Measurements from ENCODE around the gene TVP23A.
"Not testable (repeated sequence)": the region's sequence is repeated elsewhere in the genome, so short reads cannot be mapped to it uniquely, and the experiment has no call there.

TVP23A gene

GRCh38 chr16:10799736-10800135, 18.9 kb downstream of the TVP23A start:
- no peak overlapping the region for H3K9ac ChIP-seq (ENCODE audit: low read depth, low read length)
- H4K20me1 ChIP-seq (ENCODE audit: insufficient read depth, low read length): no peaks in the 10 kb centered on the region
- H3K4me3 ChIP-seq (ENCODE audit: low read depth in 1 of 2, low read length in 2 of 2): no peak overlapping the region
- H3K4me2 ChIP-seq (ENCODE audit: insufficient read depth, low read length): no peak overlapping the region
- no peaks in the 10 kb centered on the region for H3K36me3 ChIP-seq (ENCODE audit: insufficient read depth, low read length)
- no peak for DNase-seq
- no peaks in the 10 kb centered on the region for H3K79me2 ChIP-seq (ENCODE audit: insufficient read depth, low read length)
- H3K27me3 ChIP-seq (ENCODE audit: insufficient read depth, low read length, poor library complexity): peaks cover 9% of the 10 kb centered on the region
- no peak for TF ChIP-seq EZH2 (IDR thresholded peaks at IDR 0.05; ENCODE audit: borderline replicate concordance, low read depth, low read length, severe bottlenecking)
- no peak for TF ChIP-seq CTCF (IDR thresholded peaks at IDR 0.05; ENCODE audit: borderline replicate concordance, extremely low read depth, low read length, poor library complexity, severe bottlenecking)
- H3K4me1 ChIP-seq (ENCODE audit: insufficient read depth, low read length): no peaks in the 10 kb centered on the region
- H3K27ac ChIP-seq (ENCODE audit: low read length): no peak overlapping the region
- H3K9me3 ChIP-seq (ENCODE audit: insufficient read depth, low read length, severe bottlenecking): no peaks in the 10 kb centered on the region
- no peak overlapping the region for H2AFZ ChIP-seq (ENCODE audit: low read depth, low read length)
- ATAC-seq (ENCODE audit: insufficient read depth, low read depth): no peak

- Histone ChIP-seq H3K27me3 (ENCODE audit: insufficient read depth, low read length, poor library complexity) (no peaks in the 10 kb centered on the region), H3K36me3 (ENCODE audit: insufficient read depth, low read length) (no peaks in the 10 kb centered on the region), H3K4me2 (ENCODE audit: insufficient read depth, low read length) (no peak overlapping the region), H3K79me2 (ENCODE audit: insufficient read depth, low read length) (no peaks in the 10 kb centered on the region), H4K20me1 (ENCODE audit: insufficient read depth, low read length) (no peaks in the 10 kb centered on the region), H3K4me3 (ENCODE audit: low read depth in 1 of 2, low read length in 2 of 2) (no peak overlapping the region), H3K9ac (ENCODE audit: low read depth, low read length) (no peak overlapping the region), H3K4me1 (ENCODE audit: insufficient read depth, low read length) (no peaks in the 10 kb centered on the region), H2AFZ (ENCODE audit: low read depth, low read length) (no peak overlapping the region), H3K9me3 (ENCODE audit: insufficient read depth, low read length, severe bottlenecking) (no peaks in the 10 kb centered on the region), H3K27ac (ENCODE audit: low read length) (no peak overlapping the region)
- no peak for DNase-seq
- TF ChIP-seq CTCF (IDR thresholded peaks at IDR 0.05; ENCODE audit: borderline replicate concordance, extremely low read depth, low read length, poor library complexity, severe bottlenecking) (no peak), EZH2 (IDR thresholded peaks at IDR 0.05; ENCODE audit: borderline replicate concordance, low read depth, low read length, severe bottlenecking) (no peak)
- no peak for ATAC-seq (ENCODE audit: insufficient read depth, low read depth)
Observed at GRCh38 chr16:10791048-10791447, 27.5 kb downstream of the TVP23A start.

- not testable (repeated sequence) for H3K9me3 ChIP-seq (ENCODE audit: insufficient read depth, low read length, severe bottlenecking); H3K4me1 ChIP-seq (ENCODE audit: insufficient read depth, low read length); ATAC-seq (ENCODE audit: insufficient read depth, low read depth); H4K20me1 ChIP-seq (ENCODE audit: insufficient read depth, low read length); H3K9ac ChIP-seq (ENCODE audit: low read depth, low read length); DNase-seq; H3K79me2 ChIP-seq (ENCODE audit: insufficient read depth, low read length); H3K36me3 ChIP-seq (ENCODE audit: insufficient read depth, low read length); H3K4me2 ChIP-seq (ENCODE audit: insufficient read depth, low read length); H3K27ac ChIP-seq (ENCODE audit: low read length); H2AFZ ChIP-seq (ENCODE audit: low read depth, low read length); H3K4me3 ChIP-seq (ENCODE audit: low read depth in 1 of 2, low read length in 2 of 2); H3K27me3 ChIP-seq (ENCODE audit: insufficient read depth, low read length, poor library complexity)
Observed at GRCh38 chr16:10788630-10789029, 30.0 kb downstream of the TVP23A start.

GRCh38 chr16:10787304-10787703, 31.3 kb downstream of the TVP23A start:
- no peaks in the 10 kb centered on the region for H3K27me3 ChIP-seq (ENCODE audit: insufficient read depth, low read length, poor library complexity)
- H3K4me3 ChIP-seq (ENCODE audit: low read depth in 1 of 2, low read length in 2 of 2): no peak overlapping the region
- no peak overlapping the region for H3K27ac ChIP-seq (ENCODE audit: low read length)
- H3K4me2 ChIP-seq (ENCODE audit: insufficient read depth, low read length): no peak overlapping the region
- H4K20me1 ChIP-seq (ENCODE audit: insufficient read depth, low read length): no peaks in the 10 kb centered on the region
- H2AFZ ChIP-seq (ENCODE audit: low read depth, low read length): no peak overlapping the region
- H3K9me3 ChIP-seq (ENCODE audit: insufficient read depth, low read length, severe bottlenecking): no peaks in the 10 kb centered on the region
- no peaks in the 10 kb centered on the region for H3K79me2 ChIP-seq (ENCODE audit: insufficient read depth, low read length)
- no peaks in the 10 kb centered on the region for H3K36me3 ChIP-seq (ENCODE audit: insufficient read depth, low read length)
- no peak for TF ChIP-seq CTCF (IDR thresholded peaks at IDR 0.05; ENCODE audit: borderline replicate concordance, extremely low read depth, low read length, poor library complexity, severe bottlenecking)
- no peak for TF ChIP-seq EZH2 (IDR thresholded peaks at IDR 0.05; ENCODE audit: borderline replicate concordance, low read depth, low read length, severe bottlenecking)
- H3K4me1 ChIP-seq (ENCODE audit: insufficient read depth, low read length): no peaks in the 10 kb centered on the region
- no peak for DNase-seq
- no peak for ATAC-seq (ENCODE audit: insufficient read depth, low read depth)
- no peak overlapping the region for H3K9ac ChIP-seq (ENCODE audit: low read depth, low read length)

Measured in DND-41 (cell line).